ENCODE data around the gene SH3BP2.

SH3BP2 gene

GRCh38 chr4:2871466-2871865 is 78.6 kb downstream of the SH3BP2 start:
- DNase-seq (ENCODE audit: low read depth in 2 of 2, low spot score in 1 of 2), result no peak

DNA sequence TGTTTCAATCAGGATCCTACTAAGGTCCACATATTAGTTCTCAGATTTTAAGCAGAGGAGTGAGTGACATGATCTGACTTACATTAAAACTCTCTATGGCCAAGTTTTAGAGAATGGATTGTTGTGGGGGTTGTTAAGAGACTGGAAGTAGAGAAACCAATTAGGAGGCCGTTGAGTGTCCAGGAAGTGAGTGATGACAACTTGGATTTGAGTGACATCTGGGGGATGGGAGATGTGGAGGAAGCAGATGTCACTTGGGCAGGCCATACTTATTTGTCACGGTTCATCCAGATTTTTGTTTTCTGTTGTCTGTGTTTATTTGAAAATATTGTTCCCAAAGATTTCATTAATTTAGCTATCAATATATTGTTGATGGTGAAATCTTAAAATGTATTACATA is 79.0 kb downstream of the SH3BP2 start:
- DNase-seq (ENCODE audit: low read depth in 2 of 2, low spot score in 1 of 2), result no peak

DNA sequence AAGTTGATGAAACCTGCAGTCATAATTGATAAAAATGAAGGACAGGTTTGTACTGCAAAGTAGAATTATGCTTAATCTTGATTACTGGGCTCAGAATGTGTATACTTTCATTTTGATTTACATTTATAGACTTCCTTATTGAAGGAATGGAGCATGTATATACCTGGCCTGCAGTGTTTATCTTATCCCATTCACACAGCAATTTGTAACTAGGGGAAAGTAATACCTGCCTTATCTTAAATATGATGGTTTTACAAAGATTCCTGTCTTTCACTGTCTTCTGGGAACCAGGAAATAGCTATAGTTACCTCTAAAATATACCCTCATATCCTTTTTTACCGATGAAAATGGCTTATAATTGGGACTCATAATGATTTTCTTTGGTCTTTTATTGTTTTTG is 80.4 kb downstream of the SH3BP2 start:
- DNase-seq (ENCODE audit: low read depth in 2 of 2, low spot score in 1 of 2), result no peak

DNA sequence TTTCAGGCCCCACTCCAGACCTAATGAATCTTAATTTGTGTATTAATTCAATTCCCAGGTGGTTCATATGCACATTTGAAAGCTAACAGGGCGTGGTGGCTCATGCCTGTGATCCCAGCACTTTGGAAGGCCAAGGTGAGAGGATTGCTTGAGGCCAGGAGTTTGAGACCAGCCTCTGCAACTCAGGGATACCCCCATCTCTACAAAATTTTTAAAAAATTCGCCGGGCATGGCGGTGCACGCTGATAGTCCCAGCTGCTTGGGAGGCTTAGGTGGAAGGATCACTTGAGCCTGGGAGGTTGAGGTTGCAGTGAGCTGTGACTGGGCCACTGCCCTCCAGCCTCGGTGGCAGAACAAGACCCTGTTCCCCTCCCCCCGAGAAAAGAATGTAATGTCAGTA is 82.0 kb downstream of the SH3BP2 start:
- no peak for DNase-seq (ENCODE audit: low read depth in 2 of 2, low spot score in 1 of 2)

DNA sequence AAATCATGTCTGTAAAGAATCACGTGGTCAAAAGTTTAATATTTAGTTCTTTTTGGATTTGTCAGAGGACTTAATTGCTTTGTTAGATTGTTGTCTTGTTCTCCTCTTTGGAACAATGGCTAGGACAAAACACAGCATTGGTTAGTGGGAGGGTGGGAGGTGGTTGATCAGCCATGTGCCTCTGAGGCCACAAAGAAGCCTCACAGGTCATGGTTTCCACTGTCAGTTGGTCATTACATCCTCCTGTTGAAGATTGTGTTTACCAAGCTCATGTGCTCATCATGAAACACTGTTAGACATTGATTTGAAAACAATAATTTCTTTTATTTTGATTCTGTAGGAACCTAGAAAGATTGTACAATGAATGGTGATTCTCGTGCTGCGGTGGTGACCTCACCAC is 82.7 kb downstream of the SH3BP2 start:
- DNase-seq (ENCODE audit: low read depth in 2 of 2, low spot score in 1 of 2), result no peak

GRCh38 chr4:2878346-2878745 is 85.5 kb downstream of the SH3BP2 start:
- no peak for DNase-seq (ENCODE audit: low read depth in 2 of 2, low spot score in 1 of 2)

GRCh38 chr4:2879026-2879425 is 86.1 kb downstream of the SH3BP2 start:
- DNase-seq (ENCODE audit: low read depth in 2 of 2, low spot score in 1 of 2), result no peak

DNA sequence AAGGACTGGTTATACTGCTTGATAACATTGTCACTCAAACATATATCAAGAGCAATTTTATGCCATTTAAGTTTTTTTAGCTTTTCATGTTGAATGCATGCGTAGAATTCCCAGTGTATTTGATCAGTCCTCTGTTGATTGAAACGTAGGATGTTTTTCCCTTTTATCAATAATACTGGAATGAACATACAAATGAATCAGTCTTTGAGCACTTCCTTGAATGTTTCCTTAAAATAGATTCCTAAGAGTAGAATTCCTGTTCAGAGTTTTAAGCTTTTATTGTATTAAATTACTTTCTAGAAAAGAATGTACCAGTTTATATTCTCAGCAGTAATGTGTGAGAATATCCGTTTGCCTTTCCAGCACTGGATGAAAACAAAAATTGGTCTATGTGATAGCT is 88.5 kb downstream of the SH3BP2 start:
- DNase-seq (ENCODE audit: low read depth in 2 of 2, low spot score in 1 of 2), result no peak

GRCh38 chr4:2882341-2882740 is 89.5 kb downstream of the SH3BP2 start:
- no peak for DNase-seq (ENCODE audit: low read depth in 2 of 2, low spot score in 1 of 2)

GRCh38 chr4:2886161-2886560 is 93.3 kb downstream of the SH3BP2 start:
- DNase-seq (ENCODE audit: low read depth in 2 of 2, low spot score in 1 of 2), result no peak

- DNase-seq (ENCODE audit: low read depth in 2 of 2, low spot score in 1 of 2), result no peak
Measured at GRCh38 chr4:2886622-2887021, 93.7 kb downstream of the SH3BP2 start.

DNA sequence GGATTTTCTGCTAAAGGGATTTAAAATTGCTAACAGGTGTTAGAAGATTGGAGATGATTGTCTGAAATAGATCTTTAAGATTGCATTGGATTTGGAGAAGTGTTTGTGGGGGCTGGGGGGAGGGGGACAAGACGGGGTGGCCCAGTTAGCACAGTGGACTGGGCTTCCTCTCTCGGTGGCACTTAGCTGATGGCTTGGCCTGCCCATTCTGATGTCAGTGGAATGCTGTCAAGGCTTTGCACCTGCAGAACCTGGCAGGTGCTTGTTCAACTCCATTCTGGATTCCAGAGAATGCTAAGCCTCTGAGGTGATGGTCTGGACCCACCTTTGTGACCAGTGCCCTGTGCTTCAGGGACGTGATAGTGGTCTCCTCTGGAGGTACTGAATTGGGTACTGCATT is 94.5 kb downstream of the SH3BP2 start:
- no peak for DNase-seq (ENCODE audit: low read depth in 2 of 2, low spot score in 1 of 2)

GRCh38 chr4:2888886-2889285 is 96.0 kb downstream of the SH3BP2 start:
- no peak for DNase-seq (ENCODE audit: low read depth in 2 of 2, low spot score in 1 of 2)

All from stimulated activated CD8-positive, alpha-beta memory T cell treated with anti-CD3 and anti-CD28 coated beads, Interleukin-4, amount 100 ng/mL, for 1 hour (primary cell).